Cerebellar nuclear complex (tissue), 1 donor: ENCODE data around the gene OR1F1.
A peak's percentile ranks its signal among the peaks of the same experiment; 100 is the strongest.
"Not testable (repeated sequence)": the region's sequence is repeated elsewhere in the genome, so short reads cannot be mapped to it uniquely, and the experiment has no call there.

Experiments used
- DNase-seq, 2 experiments: peaks; one replicate each; lab custom pipeline; 2025; lab: John Stamatoyannopoulos, UW

OR1F1 gene

GRCh38 chr16:3187798-3188674, at the start of gene OR1F1:
OR1F1 (plus strand) TSS chr16:3188204.
- no peak for DNase-seq

- DNase-seq = no peak
These were observed 49.7 kb upstream of the OR1F1 start for GRCh38 chr16:3138342-3138741.

- no peak for DNase-seq
These were observed 49.1 kb upstream of the OR1F1 start for GRCh38 chr16:3138823-3139426.

- DNase-seq = not testable (repeated sequence)
These were observed 48.4 kb upstream of the OR1F1 start for GRCh38 chr16:3139561-3139960.

GRCh38 chr16:3140603-3141427, 47.2 kb upstream of the OR1F1 start:
- DNase-seq = no peak

GRCh38 chr16:3141781-3142311, 46.2 kb upstream of the OR1F1 start:
- no peak for DNase-seq

GRCh38 chr16:3142327-3142726, 45.7 kb upstream of the OR1F1 start:
- DNase-seq = no peak

GRCh38 chr16:3142770-3143169, 45.2 kb upstream of the OR1F1 start:
- DNase-seq = no peak

GRCh38 chr16:3143189-3143588, 44.8 kb upstream of the OR1F1 start:
- DNase-seq = no peak

GRCh38 chr16:3143598-3144320, 44.2 kb upstream of the OR1F1 start:
- peak; percentile 85 to 95 for DNase-seq

- no peak for DNase-seq
These were observed 43.6 kb upstream of the OR1F1 start for GRCh38 chr16:3144321-3144983.

GRCh38 chr16:3145151-3145550, 42.9 kb upstream of the OR1F1 start:
- DNase-seq = no peak

GRCh38 chr16:3145660-3146059, 42.3 kb upstream of the OR1F1 start:
- no peak for DNase-seq

GRCh38 chr16:3147046-3147756, 40.8 kb upstream of the OR1F1 start:
- no peak for DNase-seq

GRCh38 chr16:3147757-3148104, 40.3 kb upstream of the OR1F1 start:
- DNase-seq = no peak

GRCh38 chr16:3148256-3149192, 39.5 kb upstream of the OR1F1 start:
- DNase-seq = no peak

GRCh38 chr16:3149193-3149530, 38.8 kb upstream of the OR1F1 start:
- no peak for DNase-seq

- DNase-seq = no peak
These were observed 38.2 kb upstream of the OR1F1 start for GRCh38 chr16:3149630-3150345.
